GM20000 (cell line): Measurements from ENCODE around the gene TLCD2.

Source experiments
- DNase-seq: peaks from one replicate; pipeline ENCODE4 v3.0.0; 2012; ENCODE audit warnings: low spot score
- CTCF ChIP-seq: IDR thresholded peaks from 2 replicates; pipeline ENCODE4 v1.5.1; 2012; ENCODE audit warnings: mild to moderate bottlenecking, control low read depth; ENCODE audit errors: extremely low read depth, missing control alignments

The TLCD2 gene, protein sequence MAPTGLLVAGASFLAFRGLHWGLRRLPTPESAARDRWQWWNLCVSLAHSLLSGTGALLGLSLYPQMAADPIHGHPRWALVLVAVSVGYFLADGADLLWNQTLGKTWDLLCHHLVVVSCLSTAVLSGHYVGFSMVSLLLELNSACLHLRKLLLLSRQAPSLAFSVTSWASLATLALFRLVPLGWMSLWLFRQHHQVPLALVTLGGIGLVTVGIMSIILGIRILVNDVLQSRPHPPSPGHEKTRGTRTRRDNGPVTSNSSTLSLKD

GRCh38 chr17:1709971-1710806 is at the start of gene TLCD2:
TSS of gene TLCD2 (minus strand) at chr17:1710377. CDS start at chr17:1710242, 135 bp downstream.
- peak; percentile 54 for DNase-seq
- no peak for TF ChIP-seq CTCF

- DNase-seq: no peak
- no peak for TF ChIP-seq CTCF
Measured at GRCh38 chr17:1759529-1759928, 49.4 kb upstream of the TLCD2 start.

GRCh38 chr17:1758807-1759206 is 48.6 kb upstream of the TLCD2 start:
- no peak for DNase-seq

DNA sequence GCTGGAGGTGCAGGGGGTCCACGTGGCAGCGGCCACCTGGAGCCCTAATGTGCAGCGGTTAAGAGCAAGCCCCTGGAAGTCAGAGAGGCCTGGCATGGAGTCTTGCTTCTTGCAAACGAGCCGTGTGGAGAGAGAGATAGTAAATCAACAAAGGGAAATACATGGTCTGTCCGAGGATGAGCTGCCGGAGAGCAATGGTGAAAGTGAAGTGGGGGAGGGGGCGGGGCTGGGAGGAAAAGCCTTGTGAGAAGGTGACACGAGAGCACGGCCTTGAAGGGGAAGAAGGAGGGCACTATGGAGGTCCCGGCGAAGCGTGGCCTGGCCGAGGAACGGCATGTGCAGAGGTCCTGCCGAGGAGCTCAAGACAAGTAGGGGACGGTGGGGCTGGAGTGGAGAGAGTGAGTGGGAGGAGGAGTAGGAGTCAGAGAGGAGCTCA is 45.7 kb upstream of the TLCD2 start:
- TF ChIP-seq CTCF: no peak
- DNase-seq: no peak

More at GRCh38 chr17:1758807-1759206, 48.6 kb upstream of the TLCD2 start:
- TF ChIP-seq CTCF: no peak

GRCh38 chr17:1755252-1755826 is 45.2 kb upstream of the TLCD2 start:
- no peak for TF ChIP-seq CTCF
- DNase-seq: no peak

DNA sequence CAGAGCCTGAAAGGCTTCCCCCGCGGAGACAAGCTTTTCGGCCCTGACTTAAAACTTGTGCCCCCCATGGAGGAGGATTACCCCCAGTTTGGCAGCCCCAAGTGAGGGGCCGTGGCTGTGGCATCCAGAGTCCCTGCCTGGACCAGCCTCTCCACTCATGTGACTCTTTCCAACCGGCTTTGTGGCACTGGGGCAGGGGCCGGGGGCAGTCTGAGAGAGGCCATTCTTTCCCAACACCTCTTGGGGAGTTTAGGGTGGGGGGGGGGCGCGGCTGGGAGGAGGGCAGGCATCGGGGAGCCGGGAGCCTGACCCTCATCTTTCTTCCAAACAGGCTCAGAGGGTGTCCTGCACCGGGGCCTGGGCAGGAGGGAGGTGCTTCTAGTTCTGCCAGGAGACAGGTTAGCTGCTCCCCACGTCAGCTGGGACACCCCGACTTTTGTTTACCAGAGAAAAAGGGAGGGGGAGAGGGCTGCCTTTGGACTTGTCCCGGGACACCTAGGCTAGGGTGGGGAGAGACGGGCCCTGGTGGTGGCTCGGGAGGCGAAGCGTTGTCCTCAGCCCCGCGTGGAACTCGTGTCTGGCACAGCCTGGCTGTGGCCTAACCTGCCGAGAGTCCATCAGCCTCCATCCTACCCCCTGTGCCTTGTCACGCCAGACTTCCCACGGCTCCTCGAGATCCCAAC is 44.4 kb upstream of the TLCD2 start:
- TF ChIP-seq CTCF: no peak
- DNase-seq: no peak
